ENCODE measurements around the gene EDRF1. TPM values are rescaled to one million over a fixed set of nuclear protein-coding genes. Genes with fewer than 3 reads are reported as not detected.
"Not testable (repeated sequence)": the region's sequence is repeated elsewhere in the genome, so short reads cannot be mapped to it uniquely, and the experiment has no call there.

Gene EDRF1
- total RNA-seq, 2 donors from 2014 or later, result 13.5 to 16.8 TPM

GRCh38 chr10:125699562-125700143 is 19.9 kb upstream of the EDRF1 start:
- no peak for DNase-seq (ENCODE audit: low spot score)

GRCh38 chr10:125700355-125700911 is 19.1 kb upstream of the EDRF1 start:
- DNase-seq (ENCODE audit: low spot score), result no peak
- intact Hi-C loops (cut with DNase I), result no loop called here

More at GRCh38 chr10:125699562-125700143, 19.9 kb upstream of the EDRF1 start:
- intact Hi-C loops (cut with DNase I), result no loop called here

- DNase-seq (ENCODE audit: low spot score), result no peak
- intact Hi-C loops (cut with DNase I), result no loop called here
These were observed 11.7 kb upstream of the EDRF1 start for GRCh38 chr10:125707541-125708468.

- no peak for DNase-seq (ENCODE audit: low spot score)
- intact Hi-C loops (cut with DNase I), result no loop called here
These were observed 10.5 kb upstream of the EDRF1 start for GRCh38 chr10:125708971-125709503.

- DNase-seq (ENCODE audit: low spot score), result no peak
- intact Hi-C loops (cut with DNase I), result no loop called here
These were observed 9.7 kb upstream of the EDRF1 start for GRCh38 chr10:125709553-125710474.

- intact Hi-C loops (cut with DNase I), result no loop called here
- no peak for DNase-seq (ENCODE audit: low spot score)
These were observed 8.3 kb upstream of the EDRF1 start for GRCh38 chr10:125711110-125711750.

GRCh38 chr10:125714728-125715127 is 4.8 kb upstream of the EDRF1 start:
- intact Hi-C loops (cut with DNase I); DNase-seq (ENCODE audit: low spot score): not testable (repeated sequence)

GRCh38 chr10:125720002-125720382 is 483 bp downstream of the EDRF1 start:
- DNase-seq (ENCODE audit: low spot score), result no peak
- intact Hi-C loops (cut with DNase I), result no loop called here

GRCh38 chr10:125721035-125721434 is 1.5 kb downstream of the EDRF1 start:
- DNase-seq (ENCODE audit: low spot score), result no peak
- intact Hi-C loops (cut with DNase I), result no loop called here

- intact Hi-C loops (cut with DNase I), result no loop called here
These were observed 3.3 kb downstream of the EDRF1 start for GRCh38 chr10:125722811-125723210.

GRCh38 chr10:125726914-125727313 is 7.4 kb downstream of the EDRF1 start:
- no peak for DNase-seq (ENCODE audit: low spot score)

More at GRCh38 chr10:125722811-125723210, 3.3 kb downstream of the EDRF1 start:
- no peak for DNase-seq (ENCODE audit: low spot score)

GRCh38 chr10:125727436-125727835 is 7.9 kb downstream of the EDRF1 start:
- intact Hi-C loops (cut with DNase I), result no loop called here
- no peak for DNase-seq (ENCODE audit: low spot score)

More at GRCh38 chr10:125726914-125727313, 7.4 kb downstream of the EDRF1 start:
- intact Hi-C loops (cut with DNase I), result no loop called here

- intact Hi-C loops (cut with DNase I), result loop anchor here in 1 of 2 donors (10.0 kb wide), 1 partner anchor 91 kb away; the partner anchor contains the start of genes BCCIP and UROS
- DNase-seq (ENCODE audit: low spot score), result no peak
These were observed 14.6 kb downstream of the EDRF1 start for GRCh38 chr10:125734148-125734547.

GRCh38 chr10:125734823-125735222 is 15.3 kb downstream of the EDRF1 start:
- intact Hi-C loops (cut with DNase I), result loop anchor here in 1 of 2 donors (10.0 kb wide), 1 partner anchor 90 kb away; the partner anchor contains the start of genes BCCIP and UROS
- no peak for DNase-seq (ENCODE audit: low spot score)

GRCh38 chr10:125738206-125738605 is 18.7 kb downstream of the EDRF1 start:
- no peak for DNase-seq (ENCODE audit: low spot score)
- intact Hi-C loops (cut with DNase I), result loop anchor here in 1 of 2 donors (10.0 kb wide), 1 partner anchor 87 kb away; the partner anchor contains the start of genes BCCIP and UROS

GRCh38 chr10:125739994-125740679 is 20.6 kb downstream of the EDRF1 start:
- DNase-seq (ENCODE audit: low spot score), result no peak
- intact Hi-C loops (cut with DNase I), result loop anchor here in 1 of 2 donors (10.0 kb wide), 1 partner anchor 85 kb away; the partner anchor contains the start of genes BCCIP and UROS

GRCh38 chr10:125742465-125742864 is 23.0 kb downstream of the EDRF1 start:
- no peak for DNase-seq (ENCODE audit: low spot score)
- intact Hi-C loops (cut with DNase I), result no loop called here

- intact Hi-C loops (cut with DNase I), result no loop called here
These were observed 25.4 kb downstream of the EDRF1 start for GRCh38 chr10:125744909-125745308.

More at GRCh38 chr10:125744909-125745308, 25.4 kb downstream of the EDRF1 start:
- DNase-seq (ENCODE audit: low spot score), result no peak

Data from posterior vena cava (tissue), 2 donors.